GM23338 (cell line): Measurements from ENCODE around the gene LAMA4. TPM values are rescaled to one million over a fixed set of nuclear protein-coding genes. Genes with fewer than 3 reads are reported as not detected.

ENCODE experiments used
- ATAC-seq: fragments of 200-7000 bp; cut with Tn5 transposase; 3 replicates; pipeline ENCODE4 v1.9.1; 2020
- DNase-seq: peaks from one replicate; pipeline ENCODE4 v3.0.0-alpha.2; 2015; ENCODE audit warnings: low spot score
- H2AFZ ChIP-seq: fragments of 200-600 bp; sonication (generic); 2 replicates; pipeline ENCODE4 v1.8.0; 2016; ENCODE audit warnings: antibody characterized with exemption, mild to moderate bottlenecking, moderate library complexity
- H3F3A ChIP-seq: fragments of 200-600 bp; sonication (generic); replicated peaks from 2 replicates; pipeline ENCODE4 v1.8.0; 2017; ENCODE audit warnings: antibody characterized with exemption, mixed run types, low read depth
- H3K27ac ChIP-seq: fragments of 200-600 bp; sonication (generic); 2 replicates; pipeline ENCODE4 v1.6.1; 2016; ENCODE audit warnings: low read depth
- H3K27me3 ChIP-seq: fragments of 200-600 bp; sonication (generic); 2 replicates; pipeline ENCODE4 v1.8.0; 2016; ENCODE audit warnings: mild to moderate bottlenecking, mixed run types, moderate library complexity; ENCODE audit not compliant: insufficient read depth
- H3K36me3 ChIP-seq: fragments of 200-600 bp; sonication (generic); 2 replicates; pipeline ENCODE4 v1.8.0; 2016; ENCODE audit warnings: mild to moderate bottlenecking; ENCODE audit not compliant: insufficient read depth
- H3K4me1 ChIP-seq: fragments of 200-600 bp; sonication (generic); 2 replicates; pipeline ENCODE4 v1.8.0; 2016; ENCODE audit warnings: mild to moderate bottlenecking, moderate library complexity; ENCODE audit not compliant: insufficient read depth
- H3K4me2 ChIP-seq: fragments of 200-600 bp; sonication (generic); 2 replicates; pipeline ENCODE4 v1.7.1; 2017; ENCODE audit warnings: mixed run types
- H3K4me3 ChIP-seq: fragments of 200-600 bp; sonication (generic); 2 replicates; pipeline ENCODE4 v1.6.1; 2016; ENCODE audit warnings: mixed run types
- H3K79me2 ChIP-seq: fragments of 200-600 bp; sonication (generic); replicated peaks from 2 replicates; pipeline ENCODE4 v1.8.0; 2017; ENCODE audit warnings: mild to moderate bottlenecking; ENCODE audit not compliant: insufficient read depth
- H3K9me2 ChIP-seq: fragments of 200-600 bp; sonication (generic); 2 replicates; pipeline ENCODE4 v1.8.0; 2017; ENCODE audit not compliant: insufficient read depth
- H4K20me1 ChIP-seq: fragments of 200-600 bp; sonication (generic); replicated peaks from 2 replicates; pipeline ENCODE4 v1.8.0; 2017; ENCODE audit warnings: mild to moderate bottlenecking; ENCODE audit not compliant: insufficient read depth
- H3K27ac Mint-ChIP-seq: 2 replicates; pipeline ENCODE4 v1.8.0; 2020; ENCODE audit warnings: inconsistent platforms, mild to moderate bottlenecking, moderate library complexity, mixed read lengths
- H3K27me3 Mint-ChIP-seq: 3 replicates; pipeline ENCODE4 v1.8.0; 2022; ENCODE audit warnings: low read depth, mild to moderate bottlenecking, moderate library complexity, mixed read lengths, inconsistent platforms; ENCODE audit not compliant: insufficient read depth, poor library complexity
- H3K36me3 Mint-ChIP-seq: 3 replicates; pipeline ENCODE4 v1.8.0; 2021; ENCODE audit warnings: low read depth, mild to moderate bottlenecking, inconsistent platforms, moderate library complexity, mixed read lengths
- H3K4me1 Mint-ChIP-seq: 3 replicates; pipeline ENCODE4 v1.8.0; 2020; ENCODE audit warnings: mild to moderate bottlenecking, inconsistent platforms, mixed read lengths
- H3K4me3 Mint-ChIP-seq: 3 replicates; pipeline ENCODE4 v1.8.0; 2021; ENCODE audit warnings: moderate library complexity, mild to moderate bottlenecking, inconsistent platforms, mixed read lengths
- H3K9me3 Mint-ChIP-seq: 3 replicates; pipeline ENCODE4 v1.8.0; 2020; ENCODE audit warnings: moderate library complexity, mild to moderate bottlenecking, inconsistent platforms, mixed read lengths
- CREB1 ChIP-seq: fragments of 250-450 bp; sonication (Bioruptor Pico); IDR thresholded peaks from 2 replicates; pipeline ENCODE4 v1.5.0; 2020; ENCODE audit warnings: low read depth, mild to moderate bottlenecking, moderate library complexity
- EZH2 ChIP-seq: fragments of 200-600 bp; sonication (generic); IDR thresholded peaks from one replicate; pipeline ENCODE4 v1.8.0; 2017; ENCODE audit warnings: antibody characterized with exemption, mild to moderate bottlenecking, low read depth; ENCODE audit not compliant: unreplicated experiment
- EZH2phosphoT487 ChIP-seq: fragments of 200-600 bp; sonication (generic); IDR thresholded peaks from one replicate; pipeline ENCODE4 v1.8.1; 2018; ENCODE audit warnings: antibody characterized with exemption; ENCODE audit not compliant: unreplicated experiment
- JUNB ChIP-seq: IDR thresholded peaks from one replicate; pipeline ENCODE4 v1.6.1; 2016; ENCODE audit warnings: antibody characterized with exemption; ENCODE audit not compliant: unreplicated experiment
- NANOG ChIP-seq: IDR thresholded peaks from 2 replicates; pipeline ENCODE4 v1.6.1; 2016; ENCODE audit warnings: antibody characterized with exemption, borderline replicate concordance
- POLR2AphosphoS5 ChIP-seq: IDR thresholded peaks from 2 replicates; pipeline ENCODE4 v1.6.1; 2016; ENCODE audit warnings: antibody characterized with exemption, low read depth
- REST ChIP-seq: IDR thresholded peaks from one replicate; pipeline ENCODE4 v1.6.1; 2018; ENCODE audit warnings: antibody characterized with exemption; ENCODE audit not compliant: unreplicated experiment
- STAT1 ChIP-seq: IDR thresholded peaks from one replicate; pipeline ENCODE4 v1.6.1; 2016; ENCODE audit warnings: antibody characterized with exemption; ENCODE audit not compliant: unreplicated experiment
- ZNF114 ChIP-seq: fragments of 250-450 bp; sonication (Bioruptor Pico); IDR thresholded peaks from 2 replicates; pipeline ENCODE4 v1.5.0; 2020; ENCODE audit warnings: mild to moderate bottlenecking, moderate library complexity
- ZNF331 ChIP-seq: fragments of 250-450 bp; sonication (Bioruptor Pico); IDR thresholded peaks from 2 replicates; pipeline ENCODE4 v1.5.0; 2020; ENCODE audit warnings: low read depth, mild to moderate bottlenecking, moderate library complexity
- polyA plus RNA-seq: library from polyadenylated mRNA; unstranded; fragments of >200 nt; fragmentation: Nextera tagmentation; extraction: Ambion mirVana; gene quantifications from 2 replicates; pipeline ENCODE4 v1.2.1, GENCODE V29; 2016
- total RNA-seq: library from RNA; depleted of rRNA; stranded (reverse); fragments of >200 nt; shearing (Covaris generic); gene quantifications from 2 replicates; pipeline ENCODE4 v1.2.3, GENCODE V29; 2014
- TF ChIP-seq, protein P1 (sequence below), 2 experiments: fragments of 200-600 bp in 1 of 2; sonication (generic) in 1 of 2; conservative IDR thresholded peaks; 2 replicates each; pipeline versions ENCODE4 v1.5.1 to v1.6.1; 2016 to 2017; ENCODE audit warnings: antibody characterized with exemption in 2 of 2, low read depth in 2 of 2, mild to moderate bottlenecking in 2 of 2, moderate library complexity in 1 of 2
- TF ChIP-seq, protein P2 (sequence below): IDR thresholded peaks from 2 replicates; pipeline ENCODE4 v1.6.1; 2016; ENCODE audit warnings: antibody characterized with exemption

The LAMA4 gene
- total and polyA plus RNA-seq, 2 experiments from 2014 or later, result 1.7 to 2.8 TPM

- TF ChIP-seq EZH2, result no peak
- TF ChIP-seq, protein P1, sequence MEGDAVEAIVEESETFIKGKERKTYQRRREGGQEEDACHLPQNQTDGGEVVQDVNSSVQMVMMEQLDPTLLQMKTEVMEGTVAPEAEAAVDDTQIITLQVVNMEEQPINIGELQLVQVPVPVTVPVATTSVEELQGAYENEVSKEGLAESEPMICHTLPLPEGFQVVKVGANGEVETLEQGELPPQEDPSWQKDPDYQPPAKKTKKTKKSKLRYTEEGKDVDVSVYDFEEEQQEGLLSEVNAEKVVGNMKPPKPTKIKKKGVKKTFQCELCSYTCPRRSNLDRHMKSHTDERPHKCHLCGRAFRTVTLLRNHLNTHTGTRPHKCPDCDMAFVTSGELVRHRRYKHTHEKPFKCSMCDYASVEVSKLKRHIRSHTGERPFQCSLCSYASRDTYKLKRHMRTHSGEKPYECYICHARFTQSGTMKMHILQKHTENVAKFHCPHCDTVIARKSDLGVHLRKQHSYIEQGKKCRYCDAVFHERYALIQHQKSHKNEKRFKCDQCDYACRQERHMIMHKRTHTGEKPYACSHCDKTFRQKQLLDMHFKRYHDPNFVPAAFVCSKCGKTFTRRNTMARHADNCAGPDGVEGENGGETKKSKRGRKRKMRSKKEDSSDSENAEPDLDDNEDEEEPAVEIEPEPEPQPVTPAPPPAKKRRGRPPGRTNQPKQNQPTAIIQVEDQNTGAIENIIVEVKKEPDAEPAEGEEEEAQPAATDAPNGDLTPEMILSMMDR (conservative IDR thresholded peaks at IDR 0.05; ENCODE audit: low read depth in 2 of 2), result no peak
- TF ChIP-seq POLR2AphosphoS5, result no peak
- no peak for TF ChIP-seq ZNF331 (CRISPR knock-in tag)
- TF ChIP-seq STAT1, result no peak
- no peak for TF ChIP-seq REST
Measured at GRCh38 chr6:112197636-112198035, 56.7 kb downstream of the LAMA4 start (continued).

DNA sequence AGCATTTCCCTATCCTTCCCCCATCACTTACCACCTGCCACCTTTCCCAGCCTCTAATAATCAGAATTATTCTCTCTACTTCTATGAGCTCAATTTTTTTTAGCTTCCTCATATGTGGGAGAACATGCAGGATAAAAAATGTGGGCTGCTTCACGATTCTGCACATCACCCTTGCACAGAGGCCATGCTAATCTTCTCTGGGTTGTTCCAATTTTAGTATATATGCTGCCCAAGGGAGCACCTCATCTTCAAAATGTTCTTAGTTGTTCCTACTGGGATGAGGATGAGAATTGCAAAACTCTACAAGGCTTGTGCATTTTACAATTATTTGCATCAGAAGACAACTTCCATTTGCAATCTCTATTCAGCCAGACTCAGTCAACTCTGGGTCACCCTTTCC lies 58.1 kb downstream of the LAMA4 start:
- Histone ChIP-seq H2AFZ (no peak overlapping the region), H3K27me3 (no peaks in the 10 kb centered on the region), H3K27ac (no peak overlapping the region), H3K79me2 (no peaks in the 10 kb centered on the region), H3K4me2 (no peak overlapping the region), H4K20me1 (no peaks in the 10 kb centered on the region), H3K4me1 (peaks cover 13% of the 10 kb centered on the region), H3F3A (no peaks in the 10 kb centered on the region), H3K4me3 (no peak overlapping the region), H3K9me2 (peaks cover 7% of the 10 kb centered on the region; the same call in 1 of the 2 replicates), H3K36me3 (no peaks in the 10 kb centered on the region)
- no peak overlapping the region for H3K4me3 Mint-ChIP-seq
- H3K36me3 Mint-ChIP-seq, result peaks cover 4% of the 10 kb centered on the region; the same call in 2 of the 3 replicates
- ATAC-seq (no peak), DNase-seq (no peak)
- peaks cover 9% of the 10 kb centered on the region; the same call in 2 of the 3 replicates for H3K9me3 Mint-ChIP-seq
- H3K27me3 Mint-ChIP-seq, result no peaks in the 10 kb centered on the region
- H3K27ac Mint-ChIP-seq, result no peak overlapping the region
- H3K4me1 Mint-ChIP-seq, result peaks cover 25% of the 10 kb centered on the region
- TF ChIP-seq ZNF331 (CRISPR knock-in tag) (no peak), JUNB (no peak), CREB1 (CRISPR knock-in tag) (no peak), NANOG (no peak), ZNF114 (no peak), POLR2AphosphoS5 (no peak), EZH2phosphoT487 (no peak), REST (no peak)
- TF ChIP-seq, protein P2, sequence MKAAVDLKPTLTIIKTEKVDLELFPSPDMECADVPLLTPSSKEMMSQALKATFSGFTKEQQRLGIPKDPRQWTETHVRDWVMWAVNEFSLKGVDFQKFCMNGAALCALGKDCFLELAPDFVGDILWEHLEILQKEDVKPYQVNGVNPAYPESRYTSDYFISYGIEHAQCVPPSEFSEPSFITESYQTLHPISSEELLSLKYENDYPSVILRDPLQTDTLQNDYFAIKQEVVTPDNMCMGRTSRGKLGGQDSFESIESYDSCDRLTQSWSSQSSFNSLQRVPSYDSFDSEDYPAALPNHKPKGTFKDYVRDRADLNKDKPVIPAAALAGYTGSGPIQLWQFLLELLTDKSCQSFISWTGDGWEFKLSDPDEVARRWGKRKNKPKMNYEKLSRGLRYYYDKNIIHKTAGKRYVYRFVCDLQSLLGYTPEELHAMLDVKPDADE, result no peak
